ENCODE data around the gene TRIML2.
A peak's percentile ranks its signal among the peaks of the same experiment; 100 is the strongest.

Gene TRIML2

DNA sequence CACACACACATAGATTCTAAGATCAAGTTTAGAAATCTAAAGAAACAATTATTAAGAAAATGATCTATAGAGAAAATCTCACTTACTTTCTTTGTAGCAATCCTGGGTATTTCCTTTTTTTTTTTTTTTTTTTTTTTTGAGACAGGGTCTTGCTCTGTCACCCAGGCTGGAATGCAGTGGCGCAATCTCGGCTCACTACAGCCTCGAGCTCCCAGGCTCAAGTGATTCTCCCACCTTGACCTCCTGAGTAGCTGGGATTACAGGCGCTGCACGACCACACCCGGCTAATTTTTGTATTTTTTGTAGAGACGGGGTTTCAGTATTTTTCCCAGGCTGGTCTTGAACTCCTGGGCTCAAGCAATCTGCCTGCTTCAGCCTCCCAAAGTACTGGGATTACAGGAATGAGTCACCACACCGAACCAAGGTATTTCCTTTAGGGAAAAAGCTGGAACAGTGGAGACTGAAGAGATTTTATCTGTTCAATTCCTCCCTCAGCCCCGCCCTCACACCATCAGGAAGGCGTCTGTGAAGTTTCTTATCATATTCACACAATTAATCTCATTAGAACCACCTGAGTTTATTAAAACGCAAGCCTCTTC is at the start of gene TRIML2:
Gene TRIML2, minus strand, starts transcription at position 447 of the 599 bp plus-strand sequence. CDS start 4,235 bp downstream, outside the sequence.
- FAIRE-seq (no peak), DNase-seq (ENCODE audit: insufficient read length, low spot score) (peak; percentile 19)

DNA sequence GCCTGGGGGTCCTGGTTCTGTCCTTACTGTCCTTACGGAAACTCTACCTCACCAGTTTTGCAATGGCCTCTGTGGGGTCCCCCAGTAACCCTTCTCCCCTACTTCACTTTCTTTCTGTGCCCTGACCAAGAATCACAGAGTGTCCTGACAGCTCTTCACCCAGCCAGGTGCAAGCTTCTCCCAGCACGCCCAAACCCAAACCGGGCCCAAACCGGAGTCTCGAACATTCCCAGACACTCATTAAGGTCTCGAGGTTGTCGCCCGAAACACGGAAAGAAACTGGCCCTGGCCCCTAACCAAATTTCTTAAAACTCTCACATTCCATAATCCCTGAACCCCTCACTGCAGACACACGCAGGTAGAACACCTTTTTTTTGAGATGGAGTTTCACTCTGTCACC is 48.9 kb upstream of the TRIML2 start:
- DNase-seq (ENCODE audit: insufficient read length, low spot score) (no peak), FAIRE-seq (no peak)
- TF ChIP-seq POLR2A (IDR thresholded peaks at IDR 0.05; ENCODE audit: low read depth, low read length): no peak

More for the DNA sequence above, at the start of gene TRIML2:
- no peak for TF ChIP-seq POLR2A (IDR thresholded peaks at IDR 0.05; ENCODE audit: low read depth, low read length)

- TF ChIP-seq POLR2A (IDR thresholded peaks at IDR 0.05; ENCODE audit: low read depth, low read length): no peak
- no peak for DNase-seq (ENCODE audit: insufficient read length, low spot score)
- FAIRE-seq: no peak
Measured at GRCh38 chr4:188154668-188155405, 45.4 kb upstream of the TRIML2 start.

- no peak for DNase-seq (ENCODE audit: insufficient read length, low spot score)
- TF ChIP-seq POLR2A (IDR thresholded peaks at IDR 0.05; ENCODE audit: low read depth, low read length): no peak
- FAIRE-seq: no peak
Measured at GRCh38 chr4:188147776-188148175, 38.4 kb upstream of the TRIML2 start.

DNA sequence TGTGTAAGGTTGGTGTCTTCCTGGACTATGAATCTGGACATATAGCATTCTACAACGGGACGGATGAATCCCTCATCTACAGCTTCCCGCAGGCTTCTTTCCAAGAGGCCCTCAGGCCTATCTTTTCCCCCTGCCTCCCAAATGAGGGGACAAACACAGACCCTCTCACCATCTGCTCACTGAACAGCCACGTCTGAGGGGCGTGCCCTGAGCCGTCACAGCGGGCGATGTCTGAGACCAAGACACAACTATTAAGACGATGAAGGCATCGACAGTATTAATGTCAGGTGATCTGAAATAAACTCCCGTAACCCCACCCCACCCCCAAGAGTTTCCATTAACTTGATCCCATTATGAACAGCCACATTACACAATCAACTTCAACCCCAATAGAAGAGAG is 37.8 kb upstream of the TRIML2 start:
- FAIRE-seq (no peak), DNase-seq (ENCODE audit: insufficient read length, low spot score) (no peak)
- no peak for TF ChIP-seq POLR2A (IDR thresholded peaks at IDR 0.05; ENCODE audit: low read depth, low read length)

GRCh38 chr4:188146618-188147017 is 37.2 kb upstream of the TRIML2 start:
- DNase-seq (ENCODE audit: insufficient read length, low spot score) (no peak), FAIRE-seq (no peak)
- TF ChIP-seq POLR2A (IDR thresholded peaks at IDR 0.05; ENCODE audit: low read depth, low read length): no peak

GRCh38 chr4:188145601-188146000 is 36.2 kb upstream of the TRIML2 start:
- DNase-seq (ENCODE audit: insufficient read length, low spot score): peak; percentile 11
- no peak for TF ChIP-seq POLR2A (IDR thresholded peaks at IDR 0.05; ENCODE audit: low read depth, low read length)
- no peak for FAIRE-seq

GRCh38 chr4:188143731-188144130 is 34.3 kb upstream of the TRIML2 start:
- no peak for FAIRE-seq
- DNase-seq (ENCODE audit: insufficient read length, low spot score): no peak

GRCh38 chr4:188139671-188140070 is 30.3 kb upstream of the TRIML2 start:
- no peak for FAIRE-seq

More at GRCh38 chr4:188143731-188144130, 34.3 kb upstream of the TRIML2 start:
- TF ChIP-seq POLR2A (IDR thresholded peaks at IDR 0.05; ENCODE audit: low read depth, low read length): no peak

GRCh38 chr4:188139141-188139540 is 29.7 kb upstream of the TRIML2 start, which contains the start of gene TRIML1:
Gene TRIML1, plus strand, starts transcription at chr4:188139441. Its CDS starts 118 bp downstream, at chr4:188139559.
- no peak for DNase-seq (ENCODE audit: insufficient read length, low spot score)
- no peak for TF ChIP-seq POLR2A (IDR thresholded peaks at IDR 0.05; ENCODE audit: low read depth, low read length)
- no peak for FAIRE-seq

More at GRCh38 chr4:188139671-188140070, 30.3 kb upstream of the TRIML2 start:
- no peak for DNase-seq (ENCODE audit: insufficient read length, low spot score)
- no peak for TF ChIP-seq POLR2A (IDR thresholded peaks at IDR 0.05; ENCODE audit: low read depth, low read length)

DNA sequence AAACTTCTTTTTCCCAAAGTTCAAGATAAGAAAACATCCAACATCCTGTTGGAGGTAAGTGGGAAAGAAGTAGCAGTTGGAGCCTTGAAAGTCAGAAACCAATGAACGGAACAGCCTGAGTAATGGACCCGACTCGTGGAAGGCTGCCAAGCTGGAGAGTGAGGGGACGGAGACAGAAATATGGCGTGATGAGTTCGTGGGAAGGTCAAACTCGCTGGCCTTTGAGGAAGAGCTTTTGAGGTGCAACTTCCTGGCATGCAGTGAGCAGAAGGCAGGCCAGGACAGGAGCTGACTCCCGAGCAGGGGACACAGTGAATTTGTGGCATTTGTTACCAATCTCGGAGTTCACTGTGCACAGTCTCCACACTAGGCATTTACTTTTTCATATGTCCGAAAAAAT is 28.8 kb upstream of the TRIML2 start:
- no peak for FAIRE-seq
- no peak for TF ChIP-seq POLR2A (IDR thresholded peaks at IDR 0.05; ENCODE audit: low read depth, low read length)

DNA sequence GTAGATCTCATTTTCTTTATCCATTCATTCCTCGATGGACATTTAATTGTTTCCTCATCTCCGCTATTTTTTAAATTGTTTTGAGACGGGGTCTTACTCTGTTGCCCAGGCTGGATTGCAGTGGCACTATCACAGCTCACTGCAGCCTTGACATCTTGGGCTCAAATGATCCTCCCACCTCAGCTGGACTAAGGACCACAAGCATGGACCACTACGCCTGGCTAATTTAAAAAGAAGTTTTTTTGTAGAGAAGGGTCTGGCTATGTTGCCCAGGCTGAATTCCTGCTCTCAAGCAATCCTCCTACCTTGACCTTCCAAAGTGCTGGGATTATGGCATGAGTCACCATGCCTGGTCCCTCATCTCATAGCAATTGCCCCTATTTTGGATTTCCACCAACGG is 22.8 kb upstream of the TRIML2 start:
- no peak for FAIRE-seq
- TF ChIP-seq POLR2A (IDR thresholded peaks at IDR 0.05; ENCODE audit: low read depth, low read length): no peak

More for the DNA sequence above, 28.8 kb upstream of the TRIML2 start:
- DNase-seq (ENCODE audit: insufficient read length, low spot score): no peak

GRCh38 chr4:188130355-188130754 is 21.0 kb upstream of the TRIML2 start:
- no peak for TF ChIP-seq POLR2A (IDR thresholded peaks at IDR 0.05; ENCODE audit: low read depth, low read length)
- no peak for DNase-seq (ENCODE audit: insufficient read length, low spot score)
- FAIRE-seq: no peak

More for the DNA sequence above, 22.8 kb upstream of the TRIML2 start:
- no peak for DNase-seq (ENCODE audit: insufficient read length, low spot score)

GRCh38 chr4:188127214-188127874 is 17.9 kb upstream of the TRIML2 start:
- DNase-seq (ENCODE audit: insufficient read length, low spot score) (peak; percentile 35), FAIRE-seq (peak; percentile 87)
- TF ChIP-seq POLR2A (IDR thresholded peaks at IDR 0.05; ENCODE audit: low read depth, low read length): no peak

All from H54 (cell line).